ENCODE measurements around the gene POC5.

Gene POC5

GRCh38 chr5:75651575-75652238 is 65.5 kb downstream of the POC5 start:
- Histone ChIP-seq H3K9me3 (no peaks in the 10 kb centered on the region), H3K27me3 (no peaks in the 10 kb centered on the region), H3K36me3 (no peaks in the 10 kb centered on the region), H3K4me3 (no peak overlapping the region), H3K4me1 (peaks cover 0 to under 1% (median 0%) of the 10 kb centered on the region in 4 donors), H3K27ac (no peak overlapping the region)
- no peak for TF ChIP-seq CTCF (IDR thresholded peaks at IDR 0.05)
- no peak for DNase-seq
- intact Hi-C loops (cut with DNase I; ENCODE audit: low total_unique reads) = no loop called here

GRCh38 chr5:75648712-75649111 is 68.5 kb downstream of the POC5 start:
- intact Hi-C loops (cut with DNase I; ENCODE audit: low total_unique reads) = no loop called here
- Histone ChIP-seq H3K4me3 (no peak overlapping the region), H3K4me1 (no peaks in the 10 kb centered on the region), H3K9me3 (no peaks in the 10 kb centered on the region), H3K27ac (no peak overlapping the region), H3K27me3 (no peaks in the 10 kb centered on the region), H3K36me3 (no peaks in the 10 kb centered on the region)
- no peak for DNase-seq
- TF ChIP-seq CTCF (IDR thresholded peaks at IDR 0.05) = no peak

GRCh38 chr5:75640826-75641225 is 76.4 kb downstream of the POC5 start:
- no peak overlapping the region for H3K27ac ChIP-seq
- DNase-seq = no peak
- no peaks in the 10 kb centered on the region for H3K36me3 ChIP-seq
- TF ChIP-seq CTCF (IDR thresholded peaks at IDR 0.05) = no peak
- no peaks in the 10 kb centered on the region for H3K4me1 ChIP-seq
- intact Hi-C loops (cut with DNase I; ENCODE audit: low total_unique reads) = no loop called here
- H3K9me3 ChIP-seq = no peaks in the 10 kb centered on the region
- no peaks in the 10 kb centered on the region for H3K27me3 ChIP-seq
- no peak overlapping the region for H3K4me3 ChIP-seq

GRCh38 chr5:75640395-75640794 is 76.8 kb downstream of the POC5 start:
- no peak for DNase-seq
- Histone ChIP-seq H3K4me1 (no peaks in the 10 kb centered on the region), H3K27ac (no peak overlapping the region), H3K27me3 (no peaks in the 10 kb centered on the region), H3K9me3 (no peaks in the 10 kb centered on the region), H3K36me3 (no peaks in the 10 kb centered on the region), H3K4me3 (no peak overlapping the region)
- TF ChIP-seq CTCF (IDR thresholded peaks at IDR 0.05) = no peak
- intact Hi-C loops (cut with DNase I; ENCODE audit: low total_unique reads) = no loop called here

GRCh38 chr5:75639535-75640311 is 77.5 kb downstream of the POC5 start:
- no peaks in the 10 kb centered on the region for H3K36me3 ChIP-seq
- intact Hi-C loops (cut with DNase I; ENCODE audit: low total_unique reads) = no loop called here
- DNase-seq = no peak
- no peak for TF ChIP-seq CTCF (IDR thresholded peaks at IDR 0.05)
- H3K27me3 ChIP-seq = no peaks in the 10 kb centered on the region
- H3K4me1 ChIP-seq = no peaks in the 10 kb centered on the region
- no peaks in the 10 kb centered on the region for H3K9me3 ChIP-seq
- H3K27ac ChIP-seq = no peak overlapping the region
- H3K4me3 ChIP-seq = no peak overlapping the region
